Testis (tissue), 3 donors: ENCODE data around the gene PCSK1N. TPM values are rescaled to one million over a fixed set of nuclear protein-coding genes. Genes with fewer than 3 reads are reported as not detected.

Experiments
- DNase-seq: peaks from one replicate; pipeline ENCODE4 v3.0.0-alpha.2; 2019
- H3K27ac ChIP-seq, 2 donors: fragments of 200-600 bp; sonication (generic); one replicate each; pipeline ENCODE4 v1.5.1; 2019
- H3K27me3 ChIP-seq: fragments of 200-600 bp; sonication (generic); one replicate; pipeline ENCODE4 v1.5.1; 2019
- H3K36me3 ChIP-seq: fragments of 200-600 bp; sonication (generic); one replicate; pipeline ENCODE4 v1.5.1; 2017; ENCODE audit warnings: low read depth; ENCODE audit errors: missing control alignments
- H3K4me1 ChIP-seq: fragments of 200-600 bp; sonication (generic); one replicate; pipeline ENCODE4 v1.5.1; 2019
- H3K4me3 ChIP-seq, 2 donors: fragments of 200-600 bp; sonication (generic); one replicate each; pipeline ENCODE4 v1.5.1; 2017 to 2019
- H3K9me3 ChIP-seq: fragments of 200-600 bp; sonication (generic); one replicate; pipeline ENCODE4 v1.5.1; 2017
- POLR2A ChIP-seq: fragments of 450-650 bp; IDR thresholded peaks from one replicate; pipeline ENCODE4 v1.6.1; 2017; ENCODE audit warnings: antibody characterized with exemption, mild to moderate bottlenecking, moderate library complexity
- WGBS, 2 donors: methylation state at CpG; one replicate each; pipeline ENCODE4 v1.1.5; 2018; 5-methylcytosine and 5-hydroxymethylcytosine counted together
- intact Hi-C: fragments of 100-400 bp; cut with DNase I; formaldehyde crosslinking; loops from one replicate; pipeline ENCODE4 v1.15.1; 2023; ENCODE audit warnings: low total_unique reads
- polyA plus RNA-seq: library from polyadenylated mRNA; stranded (reverse); fragments of 350-450 nt; fragmentation: Illumina TruSeq; extraction: RNeasy Lipid Tissue Mini Kit (QIAGEN cat#74804); gene quantifications from one replicate; pipeline ENCODE4 v1.2.3, GENCODE V29; 2014; ENCODE audit warnings: low read depth, low replicate concordance; ENCODE audit not compliant: insufficient read depth
- total RNA-seq, 2 donors: library from RNA; depleted of rRNA; stranded (reverse); fragments of >200 nt; gene quantifications; one replicate each; pipeline ENCODE4 v1.2.3, GENCODE V29; 2016
- TF ChIP-seq, protein P1 (sequence below), 3 experiments: fragments of 450-650 bp in 2 of 3; fragments of 200-600 bp in 1 of 3; sonication (generic) in 1 of 3; IDR thresholded peaks; one replicate each; pipeline ENCODE4 v1.5.1; 2016 to 2019; ENCODE audit warnings: antibody characterized with exemption in 3 of 3, mild to moderate bottlenecking in 2 of 3, moderate library complexity in 1 of 3

Gene PCSK1N
- total and polyA plus RNA-seq, 3 donors from 2014 or later: 8.6 to 82.8 (median 62.5) TPM

GRCh38 chrX:48784726-48785125 lies 50.7 kb downstream of the PCSK1N start:
- 64 to 79% methylated on average over 2 to 3 of the region's 3 CpGs for WGBS, 2 donors
- intact Hi-C loops: no loop called here
- no peak for TF ChIP-seq POLR2A
- TF ChIP-seq, protein P1, sequence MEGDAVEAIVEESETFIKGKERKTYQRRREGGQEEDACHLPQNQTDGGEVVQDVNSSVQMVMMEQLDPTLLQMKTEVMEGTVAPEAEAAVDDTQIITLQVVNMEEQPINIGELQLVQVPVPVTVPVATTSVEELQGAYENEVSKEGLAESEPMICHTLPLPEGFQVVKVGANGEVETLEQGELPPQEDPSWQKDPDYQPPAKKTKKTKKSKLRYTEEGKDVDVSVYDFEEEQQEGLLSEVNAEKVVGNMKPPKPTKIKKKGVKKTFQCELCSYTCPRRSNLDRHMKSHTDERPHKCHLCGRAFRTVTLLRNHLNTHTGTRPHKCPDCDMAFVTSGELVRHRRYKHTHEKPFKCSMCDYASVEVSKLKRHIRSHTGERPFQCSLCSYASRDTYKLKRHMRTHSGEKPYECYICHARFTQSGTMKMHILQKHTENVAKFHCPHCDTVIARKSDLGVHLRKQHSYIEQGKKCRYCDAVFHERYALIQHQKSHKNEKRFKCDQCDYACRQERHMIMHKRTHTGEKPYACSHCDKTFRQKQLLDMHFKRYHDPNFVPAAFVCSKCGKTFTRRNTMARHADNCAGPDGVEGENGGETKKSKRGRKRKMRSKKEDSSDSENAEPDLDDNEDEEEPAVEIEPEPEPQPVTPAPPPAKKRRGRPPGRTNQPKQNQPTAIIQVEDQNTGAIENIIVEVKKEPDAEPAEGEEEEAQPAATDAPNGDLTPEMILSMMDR (IDR thresholded peaks at IDR 0.05): no peak

GRCh38 chrX:48782795-48783194 lies 52.6 kb downstream of the PCSK1N start:
- WGBS, 2 donors: 71% methylated on average over 11 of the region's 13 CpGs; no CpG with 5 or more reads in 1 of the 2 donors
- H3K4me3 ChIP-seq: no peak overlapping the region
- H3K9me3 ChIP-seq: no peaks in the 10 kb centered on the region
- H3K36me3 ChIP-seq: no peaks in the 10 kb centered on the region
- H3K27me3 ChIP-seq: no peaks in the 10 kb centered on the region
- TF ChIP-seq POLR2A: no peak
- TF ChIP-seq, protein P1 (IDR thresholded peaks at IDR 0.05): no peak
- no peak for DNase-seq
- intact Hi-C loops: no loop called here
- no peaks in the 10 kb centered on the region for H3K4me1 ChIP-seq
- H3K27ac ChIP-seq: no peak overlapping the region

More at GRCh38 chrX:48784726-48785125, 50.7 kb downstream of the PCSK1N start:
- DNase-seq: no peak
- Histone ChIP-seq H3K27ac (no peak overlapping the region), H3K4me3 (no peak overlapping the region), H3K27me3 (no peaks in the 10 kb centered on the region), H3K4me1 (no peaks in the 10 kb centered on the region), H3K36me3 (no peaks in the 10 kb centered on the region), H3K9me3 (no peaks in the 10 kb centered on the region)

- Histone ChIP-seq H3K27me3 (no peaks in the 10 kb centered on the region), H3K4me3 (no peak overlapping the region), H3K27ac (no peak overlapping the region), H3K4me1 (no peaks in the 10 kb centered on the region), H3K36me3 (no peaks in the 10 kb centered on the region), H3K9me3 (no peaks in the 10 kb centered on the region)
- intact Hi-C loops: no loop called here
- no peak for DNase-seq
- 63 to 82% methylated on average over 2 of the region's 2 CpGs for WGBS, 2 donors
- TF ChIP-seq, protein P1 (IDR thresholded peaks at IDR 0.05): no peak
- no peak for TF ChIP-seq POLR2A
Measured at GRCh38 chrX:48782216-48782615, 53.2 kb downstream of the PCSK1N start.

DNA sequence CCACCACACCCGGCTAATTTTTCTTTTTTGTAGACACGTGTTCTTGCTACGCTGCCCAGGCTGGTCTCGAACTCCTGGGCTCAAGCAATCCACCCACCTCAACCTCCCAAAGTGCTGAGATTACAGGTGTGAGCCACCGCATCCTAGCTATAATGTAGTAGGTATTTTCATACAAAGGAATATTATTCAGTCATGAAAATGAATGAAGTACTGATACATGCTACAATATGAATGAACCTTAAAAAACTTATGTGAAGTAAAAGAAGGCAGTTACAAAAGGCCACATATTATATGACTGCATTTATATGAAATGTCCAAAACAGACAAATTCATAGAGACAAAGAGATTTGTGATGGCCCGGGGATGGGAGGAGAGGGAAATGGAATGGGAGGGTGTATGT lies 53.7 kb downstream of the PCSK1N start:
- Histone ChIP-seq H3K27me3 (no peaks in the 10 kb centered on the region), H3K9me3 (no peaks in the 10 kb centered on the region), H3K36me3 (no peaks in the 10 kb centered on the region), H3K4me3 (no peak overlapping the region), H3K27ac (no peak overlapping the region), H3K4me1 (no peaks in the 10 kb centered on the region)
- no peak for DNase-seq
- intact Hi-C loops: no loop called here
- no peak for TF ChIP-seq POLR2A
- TF ChIP-seq, protein P1 (IDR thresholded peaks at IDR 0.05): no peak
- WGBS, 2 donors: 94 to 96% methylated on average over 6 of the region's 6 CpGs

Other genes with a start within 250 kb of the PCSK1N start
- 100 to 1,000 TPM; 109 to 148 TPM for gene WDR13, start 238.1 kb downstream of the PCSK1N start, total RNA-seq
- gene WDR13, start 238.1 kb downstream of the PCSK1N start, polyA plus RNA-seq: 69.6 TPM
- gene WAS, start 151.8 kb downstream of the PCSK1N start, total RNA-seq: 1 to 10 TPM; 2.5 to 5.5 TPM
- gene WAS, start 151.8 kb downstream of the PCSK1N start, polyA plus RNA-seq: 4.7 TPM
- gene SUV39H1, start 138.9 kb downstream of the PCSK1N start, total RNA-seq: 10 to 100 TPM; 16.5 to 16.7 TPM
- 10.3 TPM for gene SUV39H1, start 138.9 kb downstream of the PCSK1N start, polyA plus RNA-seq
- gene GLOD5, start 73.9 kb downstream of the PCSK1N start, total RNA-seq: not detected
- 0.83 TPM for gene GLOD5, start 73.9 kb downstream of the PCSK1N start, polyA plus RNA-seq
- under 1 TPM in 1 of 2 donors, not detected in 1; 0.24 TPM for gene GATA1, start 49.0 kb downstream of the PCSK1N start, total RNA-seq
- gene GATA1, start 49.0 kb downstream of the PCSK1N start, polyA plus RNA-seq: 1.3 TPM
- gene HDAC6, start 33.5 kb downstream of the PCSK1N start, total RNA-seq: 100 to 1,000 TPM; 223 to 269 TPM
- gene HDAC6, start 33.5 kb downstream of the PCSK1N start, polyA plus RNA-seq: 147 TPM
- 1 to 10 TPM; 1.4 to 2.0 TPM for gene ERAS, start 9.1 kb downstream of the PCSK1N start, total RNA-seq
- 0.76 TPM for gene ERAS, start 9.1 kb downstream of the PCSK1N start, polyA plus RNA-seq
- gene TIMM17B, start 62.2 kb upstream of the PCSK1N start, total RNA-seq: 10 to 100 TPM; 41.2 to 53.2 TPM
- gene TIMM17B, start 62.2 kb upstream of the PCSK1N start, polyA plus RNA-seq: 32.9 TPM
- gene PQBP1, start 62.3 kb upstream of the PCSK1N start, total RNA-seq: 10 to 100 TPM; 39.3 to 43.7 TPM
- gene PQBP1, start 62.3 kb upstream of the PCSK1N start, polyA plus RNA-seq: 37.8 TPM
- gene SLC35A2, start 76.0 kb upstream of the PCSK1N start, total RNA-seq: 10 to 100 TPM; 15.9 to 21.6 TPM
- gene SLC35A2, start 76.0 kb upstream of the PCSK1N start, polyA plus RNA-seq: 18.6 TPM
- 10 to 100 TPM; 21.5 to 23.0 TPM for gene PIM2, start 83.4 kb upstream of the PCSK1N start, total RNA-seq
- gene PIM2, start 83.4 kb upstream of the PCSK1N start, polyA plus RNA-seq: 20.6 TPM
- 10 to 100 TPM; 74.3 to 77.1 TPM for gene OTUD5, start 122.0 kb upstream of the PCSK1N start, total RNA-seq
- gene OTUD5, start 122.0 kb upstream of the PCSK1N start, polyA plus RNA-seq: 36.2 TPM
- gene KCND1, start 136.2 kb upstream of the PCSK1N start, total RNA-seq: 1 to 10 TPM; 2.4 to 3.3 TPM
- gene KCND1, start 136.2 kb upstream of the PCSK1N start, polyA plus RNA-seq: 2.3 TPM
- 10 to 100 TPM; 76.4 to 88.9 TPM for gene GRIPAP1, start 166.7 kb upstream of the PCSK1N start, total RNA-seq
- gene GRIPAP1, start 166.7 kb upstream of the PCSK1N start, polyA plus RNA-seq: 44.4 TPM
- gene TFE3, start 207.7 kb upstream of the PCSK1N start, total RNA-seq: 10 to 100 TPM; 53.9 to 66.0 TPM
- 29.3 TPM for gene TFE3, start 207.7 kb upstream of the PCSK1N start, polyA plus RNA-seq
- 10 to 100 TPM; 11.0 to 11.2 TPM for gene CCDC120, start 223.4 kb upstream of the PCSK1N start, total RNA-seq
- 7.5 TPM for gene CCDC120, start 223.4 kb upstream of the PCSK1N start, polyA plus RNA-seq
- gene PRAF2, start 238.4 kb upstream of the PCSK1N start, total RNA-seq: 10 to 100 TPM; 43.7 to 58.7 TPM
- gene PRAF2, start 238.4 kb upstream of the PCSK1N start, polyA plus RNA-seq: 60.9 TPM
- 10 to 100 TPM; 43.2 to 52.0 TPM for gene WDR45, start 244.3 kb upstream of the PCSK1N start, total RNA-seq
- 27.1 TPM for gene WDR45, start 244.3 kb upstream of the PCSK1N start, polyA plus RNA-seq